GM21447 (cell line): ENCODE measurements around the gene ADAMTS13.
"Not testable (repeated sequence)": the region's sequence is repeated elsewhere in the genome, so short reads cannot be mapped to it uniquely, and the experiment has no call there.

Experiments used
- ATAC-seq: cut with Tn5 transposase; IDR thresholded peaks from one replicate; pipeline ENCODE4 v1.9.1; 2021; ENCODE audit not compliant: unreplicated experiment

Gene ADAMTS13

DNA sequence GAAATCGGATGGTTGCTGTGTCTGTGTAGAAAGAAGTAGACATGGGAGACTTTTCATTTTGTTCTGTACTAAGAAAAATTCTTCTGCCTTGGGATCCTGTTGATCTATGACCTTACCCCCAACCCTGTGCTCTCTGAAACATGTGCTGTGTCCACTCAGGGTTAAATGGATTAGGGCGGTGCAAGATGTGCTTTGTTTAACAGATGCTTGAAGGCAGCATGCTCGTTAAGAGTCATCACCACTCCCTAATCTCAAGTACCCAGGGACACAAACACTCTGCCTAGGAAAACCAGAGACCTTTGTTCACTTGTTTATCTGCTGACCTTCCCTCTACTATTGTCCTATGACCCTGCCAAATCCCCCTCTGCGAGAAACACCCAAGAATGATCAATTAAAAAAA, 30.7 kb upstream of the ADAMTS13 start:
- ATAC-seq = not testable (repeated sequence)

GRCh38 chr9:133392308-133392707, 29.9 kb upstream of the ADAMTS13 start:
- ATAC-seq = not testable (repeated sequence)

DNA sequence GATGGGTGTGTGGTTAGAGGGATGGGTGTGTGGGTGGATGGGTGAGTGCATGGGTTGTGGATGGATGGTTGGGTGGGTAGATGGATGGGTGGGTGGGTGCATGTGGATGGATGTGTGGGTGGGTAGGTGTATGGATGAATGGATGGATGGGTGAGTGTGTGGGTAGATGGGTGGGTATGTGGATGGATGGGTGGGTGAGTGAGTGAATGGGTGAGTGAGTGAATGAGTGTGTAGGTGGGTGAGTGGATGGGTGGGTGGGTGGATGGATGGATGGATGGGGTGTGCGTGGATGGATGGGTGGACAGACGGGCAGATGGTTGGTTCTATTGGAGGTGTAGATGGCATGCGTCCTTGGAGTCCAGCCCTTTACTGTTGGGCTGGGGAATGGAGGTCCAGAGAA, 28.8 kb upstream of the ADAMTS13 start:
- no peak for ATAC-seq

DNA sequence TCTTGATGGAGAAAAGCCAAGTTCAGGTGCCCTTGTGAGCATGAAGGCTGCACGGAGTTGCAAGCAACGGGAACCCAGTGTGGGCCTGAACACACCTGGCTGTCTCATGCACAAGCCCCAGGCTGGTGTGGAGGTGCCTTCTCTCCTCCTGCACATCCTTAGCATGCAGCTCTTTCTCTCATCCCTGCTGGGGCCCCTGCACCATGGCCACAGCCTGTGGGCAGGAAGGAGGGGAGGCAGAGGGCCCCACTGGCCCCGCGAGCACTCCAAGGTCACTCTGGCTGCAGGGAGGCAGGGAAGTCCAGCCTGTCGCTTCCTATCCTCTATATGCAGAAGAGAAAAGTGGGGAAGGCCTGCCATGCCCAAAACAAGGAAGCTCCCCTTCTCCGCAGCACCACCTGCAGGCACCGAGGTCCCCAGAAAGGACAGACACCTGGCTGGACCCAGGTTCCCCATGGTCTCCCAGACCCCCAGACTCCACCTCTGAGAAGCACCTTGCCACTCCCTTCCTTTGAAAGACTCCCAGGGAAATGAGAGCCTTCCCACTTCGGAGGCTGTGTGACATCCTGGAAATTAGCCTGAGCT, 27.4 kb upstream of the ADAMTS13 start:
- no peak for ATAC-seq

DNA sequence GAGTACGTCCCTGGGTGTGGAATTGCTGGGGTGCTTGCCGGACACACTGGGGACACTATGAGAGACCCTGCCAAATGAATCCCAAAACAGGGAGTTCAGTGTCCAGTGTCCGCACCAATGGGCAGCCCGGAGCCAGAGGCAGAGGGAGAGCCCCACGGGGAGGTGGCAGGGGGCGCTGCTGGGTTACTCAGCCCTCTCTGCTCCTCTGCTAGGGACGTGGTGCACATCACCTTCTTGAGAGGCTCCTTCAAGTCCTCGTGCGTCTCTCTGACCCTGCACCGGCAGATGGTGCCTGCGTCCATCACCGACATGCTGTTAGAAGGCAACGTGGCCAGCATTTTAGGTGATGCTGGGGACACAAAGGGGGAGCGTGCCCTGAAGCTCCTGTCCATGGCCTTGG, 25.2 kb upstream of the ADAMTS13 start:
- no peak for ATAC-seq

GRCh38 chr9:133397370-133397769, 24.8 kb upstream of the ADAMTS13 start:
- ATAC-seq = no peak

DNA sequence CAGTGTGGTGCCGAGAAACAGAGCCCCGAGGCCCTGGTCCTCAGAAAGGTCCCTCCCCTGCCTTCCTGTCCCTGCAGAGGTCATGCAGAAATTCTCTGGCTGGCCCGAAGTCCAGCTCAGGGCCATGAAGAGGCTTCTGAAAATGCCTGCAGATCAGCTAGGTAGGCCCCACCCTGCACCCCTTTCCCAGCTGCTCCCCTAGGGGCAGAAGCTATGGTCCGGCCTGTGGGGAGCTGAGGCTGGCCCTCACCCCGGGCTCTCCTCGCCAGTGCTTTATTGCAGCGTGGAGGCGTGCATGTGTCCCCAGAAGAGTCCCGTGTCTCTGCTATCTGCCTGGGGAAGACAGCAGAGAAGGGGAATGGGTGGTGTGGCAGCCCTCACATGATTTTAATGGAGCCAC, 24.3 kb upstream of the ADAMTS13 start:
- ATAC-seq = no peak

DNA sequence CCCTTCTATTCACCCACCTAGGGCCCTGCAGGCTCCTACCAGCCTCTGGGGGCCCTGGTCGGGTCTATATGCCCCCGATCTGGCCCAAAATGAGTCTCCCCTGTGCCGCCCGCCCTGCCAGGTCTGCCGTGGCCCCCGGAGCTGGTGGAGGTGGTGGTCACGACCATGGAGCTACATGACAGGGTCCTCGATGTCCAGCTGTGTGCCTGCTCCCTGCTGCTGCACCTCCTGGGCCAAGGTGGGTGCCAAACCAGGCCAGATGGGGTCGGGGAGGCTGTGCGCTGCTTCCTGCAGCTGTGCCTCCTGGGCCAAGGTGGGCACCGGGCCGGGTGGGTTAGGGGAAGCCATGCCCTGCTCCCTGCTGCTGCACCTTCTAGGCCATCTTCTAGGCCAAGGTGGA, 21.9 kb upstream of the ADAMTS13 start:
- ATAC-seq = no peak

GRCh38 chr9:133401588-133401987, 20.6 kb upstream of the ADAMTS13 start:
- no peak for ATAC-seq

GRCh38 chr9:133402689-133403088, 19.5 kb upstream of the ADAMTS13 start:
- ATAC-seq = no peak

DNA sequence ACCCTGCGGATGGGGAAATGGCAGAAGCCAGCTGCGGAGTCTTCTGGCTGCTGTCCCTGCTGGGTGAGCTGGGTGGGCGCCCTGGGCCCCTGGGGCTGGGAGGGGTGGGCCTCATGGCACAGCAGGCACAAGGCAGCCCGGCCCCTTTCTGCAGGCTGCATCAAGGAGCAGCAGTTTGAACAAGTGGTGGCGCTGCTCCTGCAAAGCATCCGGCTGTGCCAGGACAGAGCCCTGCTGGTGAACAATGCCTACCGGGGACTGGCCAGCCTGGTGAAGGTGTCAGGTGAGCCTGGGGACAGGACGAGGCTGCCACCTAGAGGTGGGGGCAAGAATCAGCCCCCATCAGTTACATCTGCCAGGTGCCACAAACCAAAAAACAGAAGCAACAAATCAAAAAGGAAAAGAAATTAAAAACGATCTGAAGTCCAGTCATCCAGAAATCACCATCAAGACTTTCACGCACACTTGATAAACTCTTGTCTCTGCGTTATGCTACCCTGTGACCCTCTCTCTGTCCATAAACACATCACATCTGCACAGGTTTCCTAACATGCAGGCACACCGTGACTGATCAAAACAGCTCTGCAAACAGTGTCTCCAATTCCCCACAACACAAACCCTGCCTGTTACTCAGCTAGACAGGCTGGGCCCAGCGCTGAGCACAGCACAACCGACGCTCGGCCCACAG, 18.3 kb upstream of the ADAMTS13 start:
- no peak for ATAC-seq

GRCh38 chr9:133404454-133405002, 17.6 kb upstream of the ADAMTS13 start:
- ATAC-seq = no peak

- no peak for ATAC-seq
Observed at GRCh38 chr9:133405508-133406438, 16.4 kb upstream of the ADAMTS13 start.

DNA sequence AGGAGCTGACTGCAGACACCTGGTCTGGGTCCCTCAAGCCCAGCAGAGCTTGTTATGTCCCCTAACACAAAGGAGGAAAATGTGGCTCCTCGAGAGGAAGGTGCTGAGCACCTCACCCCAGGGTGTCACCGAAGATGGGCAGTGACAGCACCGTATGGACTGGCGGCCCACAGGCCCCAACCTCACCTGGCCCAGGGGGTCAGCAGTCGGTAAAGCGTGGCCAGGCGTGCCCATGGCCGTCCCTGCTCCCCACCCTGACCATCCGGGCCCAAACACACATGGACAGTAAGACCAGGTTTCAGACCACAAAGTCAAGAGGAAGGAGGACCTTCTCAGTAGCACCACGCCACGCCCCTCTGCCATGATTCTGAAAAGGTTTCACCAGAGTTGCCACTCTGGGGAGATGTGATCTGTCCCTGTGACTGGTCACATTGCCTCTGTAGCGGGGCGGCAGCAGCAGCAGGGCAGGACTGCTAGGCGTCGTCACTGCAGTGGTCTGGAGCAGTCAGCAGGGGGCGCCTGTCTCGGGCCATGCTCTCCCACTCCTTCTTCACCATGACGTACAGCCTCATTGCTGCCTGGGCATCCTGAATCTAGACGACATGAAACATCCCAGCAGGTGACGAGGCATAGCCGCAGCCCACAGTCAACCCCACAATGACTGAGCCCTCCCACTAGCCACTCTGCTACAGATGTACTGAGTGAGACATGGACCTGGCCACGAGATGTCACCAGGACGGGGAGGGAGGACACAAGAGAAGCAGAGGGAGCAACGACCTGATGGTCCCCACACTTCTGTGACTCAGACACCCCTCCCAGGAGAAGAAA, 15.5 kb upstream of the ADAMTS13 start:
- ATAC-seq = no peak

- ATAC-seq = no peak
Observed at GRCh38 chr9:133408042-133408441, 14.1 kb upstream of the ADAMTS13 start.

GRCh38 chr9:133415170-133415569, 7.0 kb upstream of the ADAMTS13 start:
- ATAC-seq = no peak

- peak; percentile 78 for ATAC-seq
Observed at GRCh38 chr9:133417541-133418461, 4.4 kb upstream of the ADAMTS13 start, which contains the start of gene REXO4. REXO4 (minus strand) TSS chr9:133418010; CDS start chr9:133417844, 166 bp downstream.

- ATAC-seq = no peak
Observed at GRCh38 chr9:133419005-133419404, 3.2 kb upstream of the ADAMTS13 start.

- no peak for ATAC-seq
Observed at GRCh38 chr9:133420392-133420827, 1.8 kb upstream of the ADAMTS13 start.
